ENCODE results near the gene ATF2.

ATF2 gene

DNA sequence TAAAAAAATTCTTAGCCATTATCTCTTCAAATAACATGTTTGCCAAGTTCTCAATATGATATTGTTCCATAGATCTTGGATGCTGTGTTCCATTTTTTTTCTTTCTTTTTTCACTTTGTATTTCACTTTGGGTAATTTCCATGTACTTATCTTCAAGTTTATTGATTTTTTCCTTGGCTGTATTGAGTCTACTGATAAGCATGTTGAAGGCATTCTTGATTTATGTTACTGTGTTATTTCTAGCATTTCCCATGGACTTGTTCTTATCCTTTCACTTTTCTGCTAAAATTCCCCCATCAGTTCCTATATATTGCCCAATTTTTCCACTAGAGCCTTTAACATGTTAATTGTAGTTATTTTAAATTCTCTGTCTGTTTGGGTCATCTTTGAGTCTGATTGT is 112.0 kb downstream of the ATF2 start:
- H3K4me3 ChIP-seq (ENCODE audit: low read length) = no peak overlapping the region
- no peak for DNase-seq (ENCODE audit: low read depth)
- no peak for TF ChIP-seq CTCF (IDR thresholded peaks at IDR 0.05; ENCODE audit: insufficient read depth, low read depth, low read length, missing control alignments)

- no peak for DNase-seq (ENCODE audit: low read depth)
- no peak for TF ChIP-seq CTCF (IDR thresholded peaks at IDR 0.05; ENCODE audit: insufficient read depth, low read depth, low read length, missing control alignments)
- H3K4me3 ChIP-seq (ENCODE audit: low read length) = no peak overlapping the region
Measured at GRCh38 chr2:175054340-175054739, 113.7 kb downstream of the ATF2 start.

DNA sequence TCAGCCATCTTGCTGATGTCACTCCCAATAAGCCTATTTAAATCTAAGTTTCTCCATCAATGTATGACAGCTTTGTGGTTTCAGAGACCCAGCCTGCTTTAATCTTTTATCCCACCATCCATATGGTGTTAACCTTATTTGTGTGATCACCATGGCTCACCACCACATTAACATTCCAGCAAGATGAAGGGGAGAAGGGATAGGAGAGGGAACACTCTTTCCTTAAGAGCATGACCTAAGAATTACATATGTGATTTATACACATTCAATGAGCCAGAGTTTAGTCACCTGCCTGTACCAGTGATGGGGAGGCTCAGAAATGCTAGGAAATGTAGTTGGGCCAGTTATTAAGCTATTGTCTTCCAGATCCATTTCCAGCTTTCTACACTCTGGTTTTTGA is 118.3 kb downstream of the ATF2 start:
- DNase-seq (ENCODE audit: low read depth) = peak; percentile 36
- no peak for TF ChIP-seq CTCF (IDR thresholded peaks at IDR 0.05; ENCODE audit: insufficient read depth, low read depth, low read length, missing control alignments)
- no peak overlapping the region for H3K4me3 ChIP-seq (ENCODE audit: low read length)

GRCh38 chr2:175048275-175048674 is 119.7 kb downstream of the ATF2 start:
- TF ChIP-seq CTCF (IDR thresholded peaks at IDR 0.05; ENCODE audit: insufficient read depth, low read depth, low read length, missing control alignments) = no peak
- no peak for DNase-seq (ENCODE audit: low read depth)
- no peak overlapping the region for H3K4me3 ChIP-seq (ENCODE audit: low read length)

GRCh38 chr2:175039490-175039889 is 128.5 kb downstream of the ATF2 start:
- no peak overlapping the region for H3K4me3 ChIP-seq (ENCODE audit: low read length)
- TF ChIP-seq CTCF (IDR thresholded peaks at IDR 0.05; ENCODE audit: insufficient read depth, low read depth, low read length, missing control alignments) = no peak
- no peak for DNase-seq (ENCODE audit: low read depth)

GRCh38 chr2:175039031-175039430 is 129.0 kb downstream of the ATF2 start:
- no peak for TF ChIP-seq CTCF (IDR thresholded peaks at IDR 0.05; ENCODE audit: insufficient read depth, low read depth, low read length, missing control alignments)
- H3K4me3 ChIP-seq (ENCODE audit: low read length) = no peak overlapping the region
- DNase-seq (ENCODE audit: low read depth) = no peak

GRCh38 chr2:175037941-175038340 is 130.1 kb downstream of the ATF2 start:
- no peak for DNase-seq (ENCODE audit: low read depth)
- H3K4me3 ChIP-seq (ENCODE audit: low read length) = no peak overlapping the region
- no peak for TF ChIP-seq CTCF (IDR thresholded peaks at IDR 0.05; ENCODE audit: insufficient read depth, low read depth, low read length, missing control alignments)
